IPS DF 6.9 (cell line): ENCODE data around the gene BOC.
"Not testable (repeated sequence)": the region's sequence is repeated elsewhere in the genome, so short reads cannot be mapped to it uniquely, and the experiment has no call there.

ENCODE experiments used
- DNase-seq: peaks from one replicate; pipeline ENCODE4 v3.0.0-alpha.2; 2013; ENCODE audit warnings: low read depth, low spot score
- H3K27ac ChIP-seq: one replicate; pipeline ENCODE4 v1.5.1; 2013; ENCODE audit warnings: low read length, control low read depth
- H3K27me3 ChIP-seq: 2 replicates; pipeline ENCODE4 v1.6.1; 2013; ENCODE audit warnings: mild to moderate bottlenecking, low read length; ENCODE audit not compliant: control insufficient read depth, insufficient read depth
- H3K36me3 ChIP-seq: 2 replicates; pipeline ENCODE4 v1.6.1; 2013; ENCODE audit warnings: low read length; ENCODE audit not compliant: control insufficient read depth, insufficient read depth
- H3K4me1 ChIP-seq: 2 replicates; pipeline ENCODE4 v1.6.1; 2013; ENCODE audit warnings: low read length; ENCODE audit not compliant: control insufficient read depth, insufficient read depth
- H3K4me3 ChIP-seq: 2 replicates; pipeline ENCODE4 v1.5.1; 2013; ENCODE audit warnings: mild to moderate bottlenecking, low read length
- H3K9me3 ChIP-seq: 2 replicates; pipeline ENCODE4 v1.6.1; 2013; ENCODE audit warnings: low read length, inconsistent platforms; ENCODE audit not compliant: control insufficient read depth, insufficient read depth
- WGBS: extraction: QIAGEN DNeasy Blood & Tissue Kit; methylation state at CpG from one replicate; pipeline ENCODE4 v1.1.7; 2013; ENCODE audit warnings: mixed read lengths, missing lambda C conversion rate; ENCODE audit not compliant: insufficient read length, insufficient coverage; 5-methylcytosine and 5-hydroxymethylcytosine counted together

The BOC gene

DNA sequence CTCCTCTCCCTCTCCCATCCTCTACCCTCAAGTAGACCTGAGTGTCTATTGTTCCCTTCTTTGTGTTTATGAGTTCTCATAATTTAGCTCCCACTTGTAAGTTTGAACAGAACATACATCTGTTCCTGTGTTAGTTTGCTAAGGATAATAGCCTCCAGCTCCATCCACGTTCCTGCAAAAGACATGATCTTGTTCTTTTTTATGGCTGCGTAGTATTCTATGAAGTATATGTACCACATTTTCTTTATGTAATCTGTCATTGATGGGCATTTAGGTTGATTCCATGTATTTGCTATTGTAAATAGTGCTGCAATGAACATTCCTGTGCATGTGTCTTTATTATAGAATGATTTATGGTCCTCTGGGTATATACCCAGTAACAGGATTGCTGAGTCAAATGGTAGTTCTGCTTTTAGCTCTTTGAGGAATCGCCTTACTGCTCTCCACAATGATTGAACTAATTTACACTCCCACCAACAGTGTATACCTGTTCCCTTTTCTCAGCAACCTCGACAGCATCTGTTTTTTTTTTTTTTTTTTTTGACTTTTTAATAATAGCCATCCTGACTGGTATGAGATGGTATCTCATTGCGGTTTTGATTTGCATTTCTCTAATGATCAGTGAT is 39.6 kb upstream of the BOC start:
- WGBS: no CpG with 5 or more reads among the region's 5 CpGs
- H3K27ac ChIP-seq, DNase-seq, H3K9me3 ChIP-seq, H3K27me3 ChIP-seq, H3K36me3 ChIP-seq, H3K4me3 ChIP-seq, H3K4me1 ChIP-seq: not testable (repeated sequence)

DNA sequence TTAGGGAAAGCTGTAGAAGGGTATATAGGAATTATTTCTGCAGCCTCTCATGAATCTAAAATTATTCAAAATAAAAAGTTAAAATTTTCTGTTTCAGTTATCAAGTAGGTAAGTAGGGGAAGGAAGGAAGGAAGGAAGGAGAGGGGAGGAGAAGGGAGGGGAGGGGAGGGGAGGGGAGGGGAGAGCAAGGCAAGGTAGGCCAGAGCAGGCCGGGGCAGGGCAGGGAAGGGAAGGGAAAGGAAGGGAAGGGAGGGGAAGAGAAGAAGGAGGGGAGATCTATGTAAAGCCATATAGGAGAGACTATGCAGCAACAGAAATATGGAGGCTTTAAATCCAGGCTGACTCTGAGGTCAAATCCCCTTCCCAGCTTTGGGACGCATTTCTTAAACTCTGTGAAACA is 38.3 kb upstream of the BOC start:
- no peak overlapping the region for H3K27ac ChIP-seq
- no peaks in the 10 kb centered on the region for H3K9me3 ChIP-seq
- no CpG with 5 or more reads among the region's 2 CpGs for WGBS
- H3K4me1 ChIP-seq: no peaks in the 10 kb centered on the region; the same call in 1 of the 2 replicates
- H3K4me3 ChIP-seq: no peak overlapping the region
- H3K27me3 ChIP-seq: no peaks in the 10 kb centered on the region
- DNase-seq: no peak
- H3K36me3 ChIP-seq: no peaks in the 10 kb centered on the region

DNA sequence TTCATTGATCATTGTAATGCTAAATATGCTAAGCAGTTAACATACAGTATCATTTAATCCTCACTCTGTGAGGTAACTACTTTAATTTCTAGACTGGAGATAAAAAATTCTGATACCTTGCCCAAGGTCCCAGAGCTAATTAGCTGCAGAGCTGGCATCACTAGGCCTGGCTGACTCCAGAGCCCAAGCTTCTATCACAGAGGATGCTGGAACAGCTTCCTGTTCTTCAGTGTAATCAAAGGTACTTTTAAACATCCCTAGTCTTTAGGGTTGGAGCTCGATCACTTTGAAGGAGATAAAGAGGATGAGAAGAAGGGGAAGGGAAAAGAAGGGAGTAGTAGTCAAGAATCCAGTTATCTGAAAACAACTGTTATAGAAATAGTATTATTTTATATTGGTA is 37.1 kb upstream of the BOC start:
- no peaks in the 10 kb centered on the region for H3K27me3 ChIP-seq
- no peaks in the 10 kb centered on the region for H3K9me3 ChIP-seq
- H3K4me3 ChIP-seq: no peak overlapping the region
- H3K27ac ChIP-seq: no peak overlapping the region
- no CpG with 5 or more reads among the region's 1 CpG for WGBS
- DNase-seq: no peak
- H3K36me3 ChIP-seq: no peaks in the 10 kb centered on the region
- no peaks in the 10 kb centered on the region; the same call in 1 of the 2 replicates for H3K4me1 ChIP-seq

DNA sequence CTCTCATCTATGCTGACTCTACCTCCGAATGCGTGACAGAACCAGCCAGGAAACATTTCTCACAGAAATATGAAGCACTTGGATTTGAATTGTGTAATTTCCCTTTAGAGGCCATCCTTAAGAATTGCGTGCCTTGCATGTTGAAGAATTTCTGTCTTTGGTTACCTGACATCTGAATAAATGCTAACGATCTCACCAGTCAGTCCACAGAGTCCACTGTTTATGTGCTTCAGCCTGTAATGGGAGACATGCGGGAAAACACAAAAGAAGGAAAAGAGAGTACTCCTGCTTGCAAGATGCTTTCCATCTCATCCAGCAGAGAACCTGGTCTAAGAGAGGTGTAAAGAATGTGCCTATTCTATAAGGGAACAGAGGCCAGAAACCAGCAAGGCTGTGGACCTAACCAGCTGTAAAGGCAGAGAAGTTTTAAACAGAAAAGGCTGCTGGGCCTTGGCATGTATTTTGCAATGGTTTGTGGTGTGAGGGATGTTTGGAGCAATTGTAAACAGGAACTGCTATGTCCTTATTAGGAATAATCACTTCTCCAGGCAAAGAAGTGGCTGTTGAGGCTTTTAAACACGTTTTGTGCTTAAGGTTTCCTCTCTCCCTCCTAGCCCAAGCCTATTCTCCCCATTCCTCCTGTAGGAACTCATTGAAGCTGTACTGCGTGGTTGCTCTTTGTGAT is 36.4 kb upstream of the BOC start:
- Histone ChIP-seq H3K36me3 (no peaks in the 10 kb centered on the region), H3K27me3 (no peaks in the 10 kb centered on the region), H3K4me1 (no peaks in the 10 kb centered on the region; the same call in 1 of the 2 replicates), H3K27ac (no peak overlapping the region), H3K4me3 (no peak overlapping the region), H3K9me3 (no peaks in the 10 kb centered on the region)
- WGBS: no CpG with 5 or more reads among the region's 7 CpGs
- no peak for DNase-seq

DNA sequence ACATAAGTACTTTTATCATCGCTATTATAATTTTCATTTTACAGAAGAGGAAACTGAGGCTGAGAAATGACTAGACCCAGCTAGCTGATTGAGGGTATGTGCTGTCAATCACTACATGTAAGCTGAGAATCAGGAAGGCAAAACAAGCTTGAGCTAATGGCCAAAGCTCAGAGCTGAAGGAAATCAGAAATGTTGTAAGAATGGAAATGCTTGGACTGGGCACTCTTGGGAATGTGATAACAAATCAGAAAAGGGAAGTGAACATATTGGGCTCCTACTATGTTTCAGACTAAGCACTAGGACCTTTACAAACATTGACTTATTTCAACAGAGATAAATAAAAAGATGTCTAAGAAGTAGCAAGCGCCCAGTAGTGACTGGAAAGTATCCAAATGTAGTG is 33.8 kb upstream of the BOC start:
- peaks cover 3% of the 10 kb centered on the region; the same call in 1 of the 2 replicates for H3K4me1 ChIP-seq
- no peaks in the 10 kb centered on the region for H3K9me3 ChIP-seq
- no peaks in the 10 kb centered on the region for H3K27me3 ChIP-seq
- no peak for DNase-seq
- no peaks in the 10 kb centered on the region for H3K36me3 ChIP-seq
- no peak overlapping the region for H3K27ac ChIP-seq
- H3K4me3 ChIP-seq: no peak overlapping the region
- WGBS: 100% methylated on average over 1 of the region's 2 CpGs

DNA sequence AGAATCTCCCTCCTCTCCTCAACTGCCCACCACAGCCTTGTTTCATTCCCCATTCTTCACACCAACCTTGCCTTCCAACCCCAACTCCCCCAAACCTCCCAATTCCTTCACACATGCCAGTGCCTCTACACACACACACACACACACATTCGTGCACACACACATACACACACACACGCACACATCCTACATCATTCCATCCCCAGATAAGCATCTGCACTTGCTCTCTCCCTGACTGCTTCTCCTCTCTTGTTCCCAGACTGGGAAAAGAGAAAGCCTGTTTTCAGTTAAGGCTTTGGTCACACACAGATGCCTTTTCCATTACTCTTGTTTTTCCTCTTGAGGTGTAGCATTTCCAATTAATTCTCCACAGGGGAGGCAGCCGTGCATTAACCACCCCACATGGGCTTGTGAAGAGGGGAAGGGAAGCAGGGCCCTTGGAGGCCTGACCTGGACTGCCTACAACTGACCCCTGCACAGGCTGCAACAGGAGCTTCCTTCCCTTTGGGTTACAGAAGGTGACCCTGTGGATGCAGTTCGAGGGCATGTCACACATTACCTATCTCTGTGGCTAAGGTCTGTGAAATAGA is 32.0 kb upstream of the BOC start:
- no peaks in the 10 kb centered on the region for H3K27me3 ChIP-seq
- WGBS: 100% methylated on average over 2 of the region's 4 CpGs
- no peaks in the 10 kb centered on the region for H3K36me3 ChIP-seq
- H3K4me1 ChIP-seq: peaks cover 3% of the 10 kb centered on the region; the same call in 1 of the 2 replicates
- H3K9me3 ChIP-seq: no peaks in the 10 kb centered on the region
- no peak overlapping the region for H3K4me3 ChIP-seq
- no peak for DNase-seq
- H3K27ac ChIP-seq: no peak overlapping the region

DNA sequence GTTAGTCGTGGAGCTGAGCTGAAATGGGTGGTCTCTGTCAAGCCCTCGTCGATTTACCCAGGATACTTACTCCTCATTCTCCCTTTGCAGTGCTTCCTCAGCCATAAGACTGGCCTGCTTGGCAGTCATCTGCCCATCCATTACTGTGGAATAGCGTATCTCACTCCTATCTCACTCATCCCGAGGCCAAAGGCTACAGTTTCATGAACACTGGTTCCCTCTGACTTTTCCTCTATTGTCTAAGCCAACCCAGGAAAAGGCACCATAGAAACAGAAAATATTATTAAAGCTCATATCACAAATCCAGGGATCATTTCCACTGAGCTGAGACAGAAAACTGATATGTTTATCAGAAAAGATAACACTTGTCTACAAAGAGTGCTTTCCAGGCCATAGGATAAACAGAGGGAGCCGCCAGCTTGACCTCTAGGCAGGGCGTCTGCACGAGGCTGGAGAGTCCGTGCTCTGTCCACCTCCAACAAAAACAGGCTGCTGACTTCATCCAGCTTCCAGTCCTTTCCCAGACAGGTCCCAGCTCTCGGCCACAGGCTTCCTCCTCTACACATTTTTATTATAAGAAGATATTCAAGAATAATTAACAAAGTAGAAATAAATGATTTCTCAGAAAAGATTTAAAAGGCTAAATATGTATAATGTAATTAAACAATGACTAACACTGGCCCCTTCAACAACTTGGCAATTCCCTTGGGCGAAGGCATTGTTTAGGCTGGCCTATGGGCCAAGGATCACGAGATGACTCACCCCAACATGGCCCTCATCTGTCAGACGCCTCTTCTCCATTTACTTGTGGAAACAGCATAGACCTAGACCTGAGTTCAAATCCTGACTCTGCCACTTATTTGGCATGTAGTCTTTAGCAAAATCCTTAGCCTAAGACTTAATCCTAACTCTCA is 27.4 kb upstream of the BOC start:
- H3K4me3 ChIP-seq: no peak overlapping the region
- H3K9me3 ChIP-seq: no peaks in the 10 kb centered on the region
- no peak for DNase-seq
- no peaks in the 10 kb centered on the region for H3K27me3 ChIP-seq
- H3K27ac ChIP-seq: no peak overlapping the region
- no peaks in the 10 kb centered on the region for H3K36me3 ChIP-seq
- WGBS: no CpG with 5 or more reads among the region's 13 CpGs
- peaks cover 3% of the 10 kb centered on the region; the same call in 1 of the 2 replicates for H3K4me1 ChIP-seq

DNA sequence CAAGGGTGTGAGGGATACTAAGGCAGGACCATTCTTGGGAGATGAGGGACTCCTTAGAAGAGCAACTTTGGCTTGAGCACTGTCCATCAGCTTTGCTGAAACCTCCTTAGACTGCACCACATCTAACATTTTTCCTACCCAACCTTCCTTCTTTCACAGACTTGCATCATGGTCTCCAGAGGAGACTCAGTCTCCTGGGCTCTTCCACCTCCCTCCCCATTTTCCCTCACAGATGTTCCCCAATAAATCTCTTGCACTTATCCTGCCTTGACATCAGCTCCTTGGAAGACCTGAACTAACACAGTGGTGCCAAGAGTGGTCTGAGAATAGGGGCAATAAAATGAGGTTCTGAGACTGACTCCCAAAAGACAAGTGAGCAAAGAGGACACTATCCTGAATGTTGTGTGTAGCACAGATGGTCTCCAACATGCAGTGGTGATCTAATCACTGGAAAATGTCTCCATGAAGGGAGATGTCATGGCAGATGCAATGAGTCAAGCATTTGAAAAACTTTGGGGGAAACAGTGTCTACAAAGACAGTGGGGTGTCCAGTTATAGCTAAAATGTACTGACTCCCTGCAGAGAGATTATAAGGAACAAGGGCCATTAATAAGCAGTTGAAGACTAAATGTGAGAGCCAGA is 26.0 kb upstream of the BOC start:
- Histone ChIP-seq H3K9me3 (no peaks in the 10 kb centered on the region), H3K27ac (no peak overlapping the region), H3K36me3 (no peaks in the 10 kb centered on the region), H3K27me3 (no peaks in the 10 kb centered on the region), H3K4me3 (no peak overlapping the region), H3K4me1 (peaks cover 1% of the 10 kb centered on the region; the same call in 1 of the 2 replicates)
- no peak for DNase-seq

DNA sequence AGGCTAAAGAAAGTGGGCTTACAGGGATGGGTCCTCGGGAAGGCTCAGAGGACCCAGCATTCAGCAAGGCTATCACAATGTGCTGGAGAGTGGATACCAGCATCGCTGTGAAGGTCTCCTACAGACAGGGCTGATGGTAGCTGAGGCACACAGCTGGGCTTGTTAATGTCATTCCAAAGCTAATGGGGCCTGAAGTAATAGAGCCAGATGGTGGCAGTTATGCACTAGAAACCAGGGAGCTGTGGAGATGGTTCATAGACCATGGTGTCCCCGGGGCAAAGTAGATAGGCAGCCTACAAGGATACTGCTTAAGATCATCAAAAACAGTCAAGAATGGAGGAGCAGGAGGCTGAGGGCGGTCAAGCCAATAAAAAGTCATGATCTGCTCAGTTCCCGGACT is 24.8 kb upstream of the BOC start:
- Histone ChIP-seq H3K27me3 (no peaks in the 10 kb centered on the region), H3K4me3 (no peak overlapping the region), H3K9me3 (no peaks in the 10 kb centered on the region), H3K36me3 (no peaks in the 10 kb centered on the region), H3K27ac (no peak overlapping the region), H3K4me1 (no peaks in the 10 kb centered on the region)
- WGBS: no CpG with 5 or more reads among the region's 5 CpGs
- no peak for DNase-seq

DNA sequence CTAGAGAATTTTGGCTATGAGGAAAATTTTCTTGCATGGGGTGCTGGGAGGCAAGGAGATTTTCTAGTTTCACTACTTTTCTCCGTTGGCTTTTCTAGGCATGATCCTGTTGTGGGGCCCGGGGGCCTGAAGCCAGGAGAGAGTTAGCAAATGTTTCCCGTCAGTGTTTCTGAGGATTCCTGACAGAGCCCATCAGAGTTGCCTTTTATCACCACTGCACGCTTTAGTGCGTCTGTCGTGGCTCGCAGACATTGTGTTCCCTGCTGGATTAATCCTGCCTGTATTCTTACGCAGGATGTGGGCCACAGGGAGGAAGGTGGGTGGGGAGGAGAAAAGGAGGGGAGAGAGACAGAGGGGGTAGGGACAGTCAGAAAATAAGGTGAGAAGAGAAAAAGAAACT is 18.1 kb upstream of the BOC start:
- H3K9me3 ChIP-seq: no peaks in the 10 kb centered on the region
- no peaks in the 10 kb centered on the region for H3K4me1 ChIP-seq
- H3K36me3 ChIP-seq: no peaks in the 10 kb centered on the region
- H3K27me3 ChIP-seq: no peaks in the 10 kb centered on the region
- WGBS: no CpG with 5 or more reads among the region's 8 CpGs
- H3K27ac ChIP-seq: no peak overlapping the region
- no peak overlapping the region for H3K4me3 ChIP-seq
- no peak for DNase-seq
